ENCODE measurements around the gene KRTAP5-1.
"Not testable (repeated sequence)": the region's sequence is repeated elsewhere in the genome, so short reads cannot be mapped to it uniquely, and the experiment has no call there.

Gene KRTAP5-1

GRCh38 chr11:1584661-1585370 lies at the start of gene KRTAP5-1:
KRTAP5-1 (minus strand) TSS chr11:1585283; CDS start chr11:1585249, 34 bp downstream.
- not testable (repeated sequence) for DNase-seq

GRCh38 chr11:1633864-1634263 lies 48.8 kb upstream of the KRTAP5-1 start:
- no peak for DNase-seq

GRCh38 chr11:1632053-1632714 lies 47.1 kb upstream of the KRTAP5-1 start:
- no peak for DNase-seq

GRCh38 chr11:1631066-1631568 lies 46.0 kb upstream of the KRTAP5-1 start:
- no peak for DNase-seq

- DNase-seq: no peak
These were observed 45.2 kb upstream of the KRTAP5-1 start for GRCh38 chr11:1630271-1630670.

- DNase-seq: no peak
These were observed 44.5 kb upstream of the KRTAP5-1 start, which contains the start of gene KRTAP5-5 for GRCh38 chr11:1629326-1630185. KRTAP5-5 (plus strand) TSS chr11:1629775; CDS start chr11:1629841, 66 bp downstream.

- DNase-seq: peak; percentile 63
These were observed 43.6 kb upstream of the KRTAP5-1 start for GRCh38 chr11:1628506-1629325.

GRCh38 chr11:1625541-1625940 lies 40.5 kb upstream of the KRTAP5-1 start:
- no peak for DNase-seq

GRCh38 chr11:1624621-1625020 lies 39.5 kb upstream of the KRTAP5-1 start:
- DNase-seq: no peak

GRCh38 chr11:1623716-1624115 lies 38.6 kb upstream of the KRTAP5-1 start:
- DNase-seq: no peak

GRCh38 chr11:1622086-1622485 lies 37.0 kb upstream of the KRTAP5-1 start, which contains the start of gene KRTAP5-4:
KRTAP5-4 (minus strand) TSS chr11:1622138; CDS start chr11:1622093, 45 bp downstream.
- no peak for DNase-seq

GRCh38 chr11:1619449-1619848 lies 34.4 kb upstream of the KRTAP5-1 start:
- no peak for DNase-seq

GRCh38 chr11:1618231-1618630 lies 33.1 kb upstream of the KRTAP5-1 start:
- DNase-seq: no peak

- DNase-seq: no peak
These were observed 23.3 kb upstream of the KRTAP5-1 start, which contains the start of gene KRTAP5-3 for GRCh38 chr11:1608363-1608762. KRTAP5-3 (minus strand) TSS chr11:1608463; CDS start chr11:1608385, 78 bp downstream.

GRCh38 chr11:1607901-1608300 lies 22.8 kb upstream of the KRTAP5-1 start:
- DNase-seq: not testable (repeated sequence)

- DNase-seq: not testable (repeated sequence)
These were observed 22.2 kb upstream of the KRTAP5-1 start for GRCh38 chr11:1607156-1607845.

GRCh38 chr11:1605923-1606322 lies 20.8 kb upstream of the KRTAP5-1 start:
- DNase-seq: not testable (repeated sequence)

GRCh38 chr11:1604711-1605110 lies 19.6 kb upstream of the KRTAP5-1 start:
- no peak for DNase-seq

GRCh38 chr11:1604181-1604580 lies 19.1 kb upstream of the KRTAP5-1 start:
- no peak for DNase-seq

GRCh38 chr11:1603629-1604028 lies 18.5 kb upstream of the KRTAP5-1 start:
- DNase-seq: no peak

- DNase-seq: not testable (repeated sequence)
These were observed 16.6 kb upstream of the KRTAP5-1 start for GRCh38 chr11:1601663-1602062.
